HEK293T (cell line): ENCODE measurements around the gene GPR68.

Source experiments
- BHLHE40 ChIP-seq: fragments of 450-650 bp; IDR thresholded peaks from 2 replicates; pipeline ENCODE4 v1.6.1; 2016; ENCODE audit warnings: mild to moderate bottlenecking, moderate library complexity, borderline replicate concordance
- L3MBTL2 ChIP-seq: fragments of 450-650 bp; conservative IDR thresholded peaks from 2 replicates; pipeline ENCODE4 v1.6.1; 2016; ENCODE audit warnings: mild to moderate bottlenecking
- NFRKB ChIP-seq: fragments of 450-650 bp; IDR thresholded peaks from 2 replicates; pipeline ENCODE4 v1.6.1; 2016; ENCODE audit warnings: mild to moderate bottlenecking, moderate library complexity
- TARDBP ChIP-seq: fragments of 450-650 bp; IDR thresholded peaks from 2 replicates; pipeline ENCODE4 v1.6.1; 2016

- no peak for TF ChIP-seq BHLHE40
- TF ChIP-seq TARDBP: no peak
- TF ChIP-seq L3MBTL2: no peak
- TF ChIP-seq NFRKB: no peak
Observed at GRCh38 chr14:91258876-91259275, 14.4 kb upstream of the GPR68 start.
